Heart left ventricle (tissue), 16 donors: ENCODE measurements around the gene ZCCHC9. TPM values are rescaled to one million over a fixed set of nuclear protein-coding genes. Genes with fewer than 3 reads are reported as not detected.

Source experiments
- ATAC-seq, 4 donors: fragments of 200-7000 bp; cut with Tn5 transposase; one replicate each; pipeline ENCODE4 v1.9.1; 2020 to 2022; ENCODE audit warnings: moderate library complexity in 4 of 4, mild to moderate bottlenecking in 3 of 4, moderate number of reproducible peaks in 1 of 4
- DNase-seq, 5 donors: peaks; one replicate each; pipeline ENCODE4 v3.0.0-alpha.2; 2020
- H3K27ac ChIP-seq, 12 donors: fragments of 200-600 bp; sonication (generic) in 4 of 12; one replicate each; pipeline versions ENCODE4 v1.5.0 to v1.8.0; 2016 to 2022; ENCODE audit warnings: mild to moderate bottlenecking in 2 of 12
- H3K27me3 ChIP-seq, 9 donors: fragments of 200-600 bp; sonication (generic) in 2 of 9; one replicate each; pipeline versions ENCODE4 v1.5.1 to v1.8.0; 2016 to 2022; ENCODE audit warnings: mild to moderate bottlenecking in 3 of 9
- H3K36me3 ChIP-seq, 9 donors: fragments of 200-600 bp; sonication (generic) in 2 of 9; one replicate each; pipeline versions ENCODE4 v1.5.0 to v1.8.0; 2018 to 2022; ENCODE audit warnings: mild to moderate bottlenecking in 2 of 9
- H3K4me1 ChIP-seq, 12 donors: fragments of 200-600 bp; sonication (generic) in 4 of 12; one replicate each; pipeline versions ENCODE4 v1.5.0 to v1.8.0; 2016 to 2022; ENCODE audit warnings: mild to moderate bottlenecking in 3 of 12
- H3K4me3 ChIP-seq, 12 donors: fragments of 200-600 bp; sonication (generic) in 4 of 12; one replicate each; pipeline versions ENCODE4 v1.5.0 to v1.8.0; 2017 to 2022; ENCODE audit warnings: mild to moderate bottlenecking in 9 of 12, moderate library complexity in 4 of 12
- H3K9me3 ChIP-seq, 12 donors: fragments of 200-600 bp; sonication (generic) in 4 of 12; one replicate each; pipeline versions ENCODE4 v1.5.0 to v1.8.0; 2016 to 2022; ENCODE audit warnings: mild to moderate bottlenecking in 1 of 12
- CTCF ChIP-seq, 12 donors: fragments of 200-600 bp; sonication (generic) in 4 of 12; IDR thresholded peaks; one replicate each; pipeline versions ENCODE4 v1.5.0 to v1.8.0; 2018 to 2022; ENCODE audit warnings: antibody characterized with exemption in 12 of 12, mild to moderate bottlenecking in 5 of 12
- POLR2A ChIP-seq, 2 donors: fragments of 450-650 bp; IDR thresholded peaks; one replicate each; pipeline ENCODE4 v1.6.1; 2017; ENCODE audit warnings: antibody characterized with exemption in 2 of 2, mild to moderate bottlenecking in 2 of 2, moderate library complexity in 2 of 2
- whole genome bisulfite sequencing, 4 donors: extraction: QIAGEN DNeasy Blood & Tissue Kit in 2 of 4; methylation state at CpG; one replicate each; pipeline versions ENCODE4 v1.1.5 to v1.1.7; 2013 to 2018; 5-methylcytosine and 5-hydroxymethylcytosine counted together
- intact Hi-C, 10 donors: fragments of 100-400 bp; cut with DNase I; formaldehyde crosslinking; loops; one replicate each; pipeline versions ENCODE4 v1.11.1 to v1.14.2; 2022
- polyA plus RNA-seq, 2 donors: library from polyadenylated mRNA; stranded (reverse); fragments of 200-250 nt; gene quantifications; one replicate each; pipeline ENCODE4 v1.2.3, GENCODE V29; 2013
- total RNA-seq, 9 donors: library from RNA; depleted of rRNA in 2 of 9; stranded (reverse); fragments of >200 nt in 2 of 9; fragmentation: NEBNext Ultra II Directional in 3 of 9; extraction: Animal tissue kit (Norgen Biotek cat#: 25700) in 3 of 9; gene quantifications; one replicate each; pipeline versions ENCODE4 v1.1.0 to v1.2.4, GENCODE V29; 2016 to 2023
- donor health status: ischemic (EF 13 %, LVEDD 7.1; RV severe dilation, severe dysfunction).
- donor health status: healthy with polysubstance abuse.
- donor health status: DM: no; HTN: yes; CAD: no.
- donor health status: DM: no; HTN: no; CAD: no.
- donor health status: ischemic (EF 25% LVEDD 6.9; RV normal size, moderate dysfunction).
- donor health status: ischemic (EF 25% LVEDD 5.7; RV mildly dilated, moderate dysfunction).
- donor health status: healthy.
- donor health status: DM: yes; HTN: yes; CAD: no.
- donor health status: ischemic (EF 35%, LVEDD 5.7; RV mildly dilated, moderate dysfunction).
- donor health status: nonischemic (EF 11% LVEDD 7.7; RV severe dilation, severe dysfunction).
- donor health status: DM: yes; HTN: yes; CAD: no.
- donor health status: PGD.
- donor health status: ischemic (EF 29% LVEDD 5.4; RV normal size, mild dysfunction).
- donor health status: nonischemic (EF 23%, LVEDD 6.1; RV moderate dilation, normal function).

Gene ZCCHC9
- total and polyA plus RNA-seq, 11 donors = 6.5 to 16.2 (median 11.2) TPM

GRCh38 chr5:81305785-81306184 lies 4.4 kb downstream of the ZCCHC9 start:
- ATAC-seq (no peak), DNase-seq (no peak)
- peaks cover 0 to 20% (median 13%) of the 10 kb centered on the region in 12 donors for H3K4me1 ChIP-seq
- H3K27me3 ChIP-seq = no peaks in the 10 kb centered on the region
- TF ChIP-seq POLR2A (IDR thresholded peaks at IDR 0.05) (no peak), CTCF (IDR thresholded peaks at IDR 0.05) (no peak)
- intact Hi-C loops = loop anchor here in 4 of 10 donors (10.0 kb wide), 2 partner anchors 601 to 621 kb away; no protein-coding TSS in a partner anchor
- no peak overlapping the region for H3K4me3 ChIP-seq
- H3K27ac ChIP-seq = no peak overlapping the region
- H3K9me3 ChIP-seq = no peaks in the 10 kb centered on the region
- H3K36me3 ChIP-seq = peaks cover 0 to 41% (median 27%) of the 10 kb centered on the region in 9 donors

- no peak for ATAC-seq
These were observed 7.4 kb downstream of the ZCCHC9 start for GRCh38 chr5:81308836-81309235.

GRCh38 chr5:81310402-81311063 lies 9.1 kb downstream of the ZCCHC9 start:
- H3K9me3 ChIP-seq = no peaks in the 10 kb centered on the region
- ATAC-seq (no peak), DNase-seq (no peak)
- H3K27me3 ChIP-seq = no peaks in the 10 kb centered on the region
- intact Hi-C loops = no loop called here
- WGBS, 4 donors = 79 to 94% (median 87%) methylated on average over 1 of the region's 1 CpG
- no peak overlapping the region for H3K27ac ChIP-seq
- peaks cover 0 to 76% (median 56%) of the 10 kb centered on the region in 9 donors for H3K36me3 ChIP-seq
- TF ChIP-seq CTCF (IDR thresholded peaks at IDR 0.05) (no peak), POLR2A (IDR thresholded peaks at IDR 0.05) (no peak)
- no peak overlapping the region for H3K4me3 ChIP-seq
- H3K4me1 ChIP-seq = no peaks in the 10 kb centered on the region

More at GRCh38 chr5:81308836-81309235, 7.4 kb downstream of the ZCCHC9 start:
- Histone ChIP-seq H3K9me3 (no peaks in the 10 kb centered on the region), H3K4me1 (no peaks in the 10 kb centered on the region), H3K4me3 (no peak overlapping the region), H3K36me3 (peaks cover 0 to 72% (median 57%) of the 10 kb centered on the region in 9 donors), H3K27me3 (no peaks in the 10 kb centered on the region), H3K27ac (no peak overlapping the region)
- WGBS, 4 donors = 94 to 97% (median 96%) methylated on average over 2 of the region's 2 CpGs
- intact Hi-C loops = loop anchor here in 4 of 10 donors (10.0 kb wide), 2 partner anchors 604 to 624 kb away; no protein-coding TSS in a partner anchor
- no peak for DNase-seq
- TF ChIP-seq POLR2A (IDR thresholded peaks at IDR 0.05) = no peak
- TF ChIP-seq CTCF (IDR thresholded peaks at IDR 0.05) = no peak

GRCh38 chr5:81313278-81313677 lies 11.9 kb downstream of the ZCCHC9 start:
- H3K27me3 ChIP-seq = no peaks in the 10 kb centered on the region
- no peak for DNase-seq
- H3K9me3 ChIP-seq = no peaks in the 10 kb centered on the region
- no peak overlapping the region for H3K27ac ChIP-seq
- ATAC-seq = no peak
- peaks cover 0 to 69% (median 56%) of the 10 kb centered on the region in 9 donors for H3K36me3 ChIP-seq
- no peaks in the 10 kb centered on the region for H3K4me1 ChIP-seq
- TF ChIP-seq POLR2A (IDR thresholded peaks at IDR 0.05) (no peak), CTCF (IDR thresholded peaks at IDR 0.05) (no peak)
- intact Hi-C loops = no loop called here
- no peak overlapping the region for H3K4me3 ChIP-seq
